Panc1 (cell line): ENCODE data around the gene ACTR3. TPM values are rescaled to one million over a fixed set of nuclear protein-coding genes. Genes with fewer than 3 reads are reported as not detected.

ENCODE experiments used
- ATAC-seq: fragments of 200-7000 bp; cut with Tn5 transposase; 2 replicates; pipeline ENCODE4 v1.9.1; 2020; ENCODE audit warnings: mild to moderate bottlenecking, moderate library complexity
- BruUV-seq: library from RNA; stranded (reverse); fragments of 400-500 nt; replicated peaks from 2 replicates; lab custom pipeline; 2021; lab: Mats Ljungman, UMichigan
- CTCF ChIA-PET: fragments of 300-600 bp; sonication (Branson Sonifier 250); formaldehyde crosslinking; loops from one replicate; lab custom pipeline; 2022; ENCODE audit warnings: antibody characterized with exemption; lab: Charles Lee
- POLR2A ChIA-PET: fragments of 300-600 bp; sonication (Branson Sonifier 250); formaldehyde crosslinking; loops from one replicate; lab custom pipeline; 2022; ENCODE audit warnings: antibody characterized with exemption; lab: Charles Lee
- DNase-seq: peaks from one replicate; pipeline ENCODE4 v3.0.0-alpha.2; 2010; ENCODE audit warnings: low read depth, low spot score
- H3K27ac ChIP-seq: 2 replicates; pipeline ENCODE4 v1.5.1; 2011; ENCODE audit warnings: mild to moderate bottlenecking, low read length, inconsistent platforms
- H3K27me3 ChIP-seq: fragments of 200-500 bp; sonication (Bioruptor generic); 2 replicates; pipeline ENCODE4 v1.6.0; 2014; ENCODE audit warnings: low read length, inconsistent platforms; ENCODE audit not compliant: control insufficient read depth, insufficient read depth
- H3K36me3 ChIP-seq: fragments of 200-500 bp; sonication (Bioruptor generic); 2 replicates; pipeline ENCODE4 v1.5.1; 2014; ENCODE audit warnings: inconsistent platforms, mild to moderate bottlenecking, low read length, moderate library complexity; ENCODE audit not compliant: control insufficient read depth, insufficient read depth
- H3K4me1 ChIP-seq: 2 replicates; pipeline ENCODE4 v1.5.1; 2011; ENCODE audit warnings: inconsistent platforms, mild to moderate bottlenecking, low read length, moderate library complexity; ENCODE audit not compliant: control insufficient read depth, insufficient read depth
- H3K4me3 ChIP-seq, 2 experiments: 2 replicates each; pipeline ENCODE4 v1.5.1; 2011 to 2012; ENCODE audit warnings: low read depth in 2 of 2, low read length in 2 of 2, mild to moderate bottlenecking in 2 of 2, inconsistent platforms in 1 of 2, moderate library complexity in 1 of 2
- H3K9me3 ChIP-seq: fragments of 200-500 bp; sonication (Bioruptor generic); 2 replicates; pipeline ENCODE4 v1.5.1; 2014; ENCODE audit warnings: low read depth, mild to moderate bottlenecking, inconsistent platforms, low read length, moderate library complexity; ENCODE audit not compliant: control insufficient read depth, insufficient read depth
- POLR2AphosphoS5 ChIP-seq: IDR thresholded peaks from 2 replicates; pipeline ENCODE4 v1.6.1; 2012; ENCODE audit warnings: mild to moderate bottlenecking, low read depth, low read length, moderate library complexity
- SIN3A ChIP-seq: IDR thresholded peaks from 2 replicates; pipeline ENCODE4 v1.6.1; 2012; ENCODE audit warnings: low read depth, mild to moderate bottlenecking, low read length, moderate library complexity, borderline replicate concordance; ENCODE audit not compliant: insufficient read depth
- TCF7L2 ChIP-seq: IDR thresholded peaks from 2 replicates; pipeline ENCODE4 v1.6.1; 2011; ENCODE audit warnings: mild to moderate bottlenecking, low read depth, low read length, inconsistent platforms
- in situ Hi-C: cut with HindIII; loops from 2 replicates; pipeline ENCODE4 v1.10.0; 2016; ENCODE audit warnings: low sequenced_read_pairs, low pct_unique_long_range_greater_than_20kb
- intact Hi-C: fragments of 100-400 bp; cut with micrococcal nuclease; formaldehyde crosslinking; loops from one replicate; pipeline ENCODE4 v1.10.0; 2022; ENCODE audit not compliant: unreplicated experiment
- total RNA-seq: library from RNA; stranded (reverse); gene quantifications from one replicate; pipeline ENCODE4 v1.2.1, GENCODE V29; 2021; ENCODE audit not compliant: unreplicated experiment
- TF ChIP-seq, protein P1 (sequence below), 2 experiments: IDR thresholded peaks; 2 replicates each; pipeline ENCODE4 v1.6.1; 2011 to 2012; ENCODE audit warnings: low read depth in 2 of 2, control low read depth in 1 of 2, low read length in 1 of 2, mild to moderate bottlenecking in 1 of 2, moderate library complexity in 1 of 2; ENCODE audit not compliant: insufficient read depth in 1 of 2
- TF ChIP-seq, protein P2 (sequence below): fragments of 450-650 bp; IDR thresholded peaks from 2 replicates; pipeline ENCODE4 v1.5.1; 2017; ENCODE audit warnings: mild to moderate bottlenecking

Gene ACTR3
- total RNA-seq, 1 experiment from 2014 or later, result 347 TPM

DNA sequence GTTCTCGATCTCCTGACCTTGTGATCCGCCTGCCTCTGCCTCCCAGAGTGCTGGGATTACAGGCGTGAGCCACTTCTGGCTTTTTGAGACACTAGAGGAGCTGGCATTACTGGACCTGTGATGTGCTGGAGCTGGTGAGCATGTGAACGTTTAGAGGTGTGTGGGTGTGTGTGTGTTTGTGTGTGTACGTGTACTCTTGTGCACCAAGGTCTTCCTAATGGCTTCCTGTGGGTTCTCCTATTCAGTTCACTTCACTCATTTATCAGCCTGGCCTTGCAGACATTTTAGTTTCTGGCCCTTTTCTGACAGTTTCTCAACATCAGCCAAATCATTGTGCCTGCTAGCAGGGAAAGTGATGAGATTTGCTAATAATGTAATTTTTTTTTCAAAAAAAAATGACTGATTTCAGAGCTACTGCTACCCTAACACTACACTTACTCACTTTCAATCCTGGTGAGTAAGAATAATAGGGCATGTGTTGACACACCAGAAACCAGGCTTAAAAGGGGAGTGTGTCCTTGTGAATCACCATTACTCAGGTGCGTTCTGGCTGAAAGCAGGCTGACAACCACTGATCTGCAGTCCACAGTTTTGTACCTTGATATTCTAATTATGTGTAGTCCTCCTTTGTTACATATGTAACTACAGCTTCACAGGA, 41.0 kb upstream of the ACTR3 start:
- Histone ChIP-seq H3K4me3 (no peak overlapping the region), H3K27me3 (no peaks in the 10 kb centered on the region), H3K36me3 (no peaks in the 10 kb centered on the region), H3K4me1 (no peaks in the 10 kb centered on the region), H3K27ac (no peak overlapping the region), H3K9me3 (no peaks in the 10 kb centered on the region)
- ChIA-PET POLR2A (interaction anchor here (0.6 kb wide), 1 partner anchor 185 kb away, joined by 3 read pairs; no protein-coding TSS in a partner anchor), CTCF (no interaction called here)
- no TSS peak for BruUV-seq
- DNase-seq, result peak; percentile 53
- TF ChIP-seq SIN3A (no peak), TCF7L2 (no peak), POLR2AphosphoS5 (no peak)
- TF ChIP-seq, protein P1, sequence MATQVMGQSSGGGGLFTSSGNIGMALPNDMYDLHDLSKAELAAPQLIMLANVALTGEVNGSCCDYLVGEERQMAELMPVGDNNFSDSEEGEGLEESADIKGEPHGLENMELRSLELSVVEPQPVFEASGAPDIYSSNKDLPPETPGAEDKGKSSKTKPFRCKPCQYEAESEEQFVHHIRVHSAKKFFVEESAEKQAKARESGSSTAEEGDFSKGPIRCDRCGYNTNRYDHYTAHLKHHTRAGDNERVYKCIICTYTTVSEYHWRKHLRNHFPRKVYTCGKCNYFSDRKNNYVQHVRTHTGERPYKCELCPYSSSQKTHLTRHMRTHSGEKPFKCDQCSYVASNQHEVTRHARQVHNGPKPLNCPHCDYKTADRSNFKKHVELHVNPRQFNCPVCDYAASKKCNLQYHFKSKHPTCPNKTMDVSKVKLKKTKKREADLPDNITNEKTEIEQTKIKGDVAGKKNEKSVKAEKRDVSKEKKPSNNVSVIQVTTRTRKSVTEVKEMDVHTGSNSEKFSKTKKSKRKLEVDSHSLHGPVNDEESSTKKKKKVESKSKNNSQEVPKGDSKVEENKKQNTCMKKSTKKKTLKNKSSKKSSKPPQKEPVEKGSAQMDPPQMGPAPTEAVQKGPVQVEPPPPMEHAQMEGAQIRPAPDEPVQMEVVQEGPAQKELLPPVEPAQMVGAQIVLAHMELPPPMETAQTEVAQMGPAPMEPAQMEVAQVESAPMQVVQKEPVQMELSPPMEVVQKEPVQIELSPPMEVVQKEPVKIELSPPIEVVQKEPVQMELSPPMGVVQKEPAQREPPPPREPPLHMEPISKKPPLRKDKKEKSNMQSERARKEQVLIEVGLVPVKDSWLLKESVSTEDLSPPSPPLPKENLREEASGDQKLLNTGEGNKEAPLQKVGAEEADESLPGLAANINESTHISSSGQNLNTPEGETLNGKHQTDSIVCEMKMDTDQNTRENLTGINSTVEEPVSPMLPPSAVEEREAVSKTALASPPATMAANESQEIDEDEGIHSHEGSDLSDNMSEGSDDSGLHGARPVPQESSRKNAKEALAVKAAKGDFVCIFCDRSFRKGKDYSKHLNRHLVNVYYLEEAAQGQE (IDR thresholded peaks at IDR 0.05; ENCODE audit: insufficient read depth in 1 of 2, low read depth in 2 of 2, low read length in 1 of 2), result no peak
- TF ChIP-seq, protein P2, sequence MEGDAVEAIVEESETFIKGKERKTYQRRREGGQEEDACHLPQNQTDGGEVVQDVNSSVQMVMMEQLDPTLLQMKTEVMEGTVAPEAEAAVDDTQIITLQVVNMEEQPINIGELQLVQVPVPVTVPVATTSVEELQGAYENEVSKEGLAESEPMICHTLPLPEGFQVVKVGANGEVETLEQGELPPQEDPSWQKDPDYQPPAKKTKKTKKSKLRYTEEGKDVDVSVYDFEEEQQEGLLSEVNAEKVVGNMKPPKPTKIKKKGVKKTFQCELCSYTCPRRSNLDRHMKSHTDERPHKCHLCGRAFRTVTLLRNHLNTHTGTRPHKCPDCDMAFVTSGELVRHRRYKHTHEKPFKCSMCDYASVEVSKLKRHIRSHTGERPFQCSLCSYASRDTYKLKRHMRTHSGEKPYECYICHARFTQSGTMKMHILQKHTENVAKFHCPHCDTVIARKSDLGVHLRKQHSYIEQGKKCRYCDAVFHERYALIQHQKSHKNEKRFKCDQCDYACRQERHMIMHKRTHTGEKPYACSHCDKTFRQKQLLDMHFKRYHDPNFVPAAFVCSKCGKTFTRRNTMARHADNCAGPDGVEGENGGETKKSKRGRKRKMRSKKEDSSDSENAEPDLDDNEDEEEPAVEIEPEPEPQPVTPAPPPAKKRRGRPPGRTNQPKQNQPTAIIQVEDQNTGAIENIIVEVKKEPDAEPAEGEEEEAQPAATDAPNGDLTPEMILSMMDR, result no peak
- 0 out of 2 replicates have a peak, but pooled peaks have one; percentile 65 for ATAC-seq
- intact Hi-C loops, result no loop called here
- in situ Hi-C loops, result no loop called here

DNA sequence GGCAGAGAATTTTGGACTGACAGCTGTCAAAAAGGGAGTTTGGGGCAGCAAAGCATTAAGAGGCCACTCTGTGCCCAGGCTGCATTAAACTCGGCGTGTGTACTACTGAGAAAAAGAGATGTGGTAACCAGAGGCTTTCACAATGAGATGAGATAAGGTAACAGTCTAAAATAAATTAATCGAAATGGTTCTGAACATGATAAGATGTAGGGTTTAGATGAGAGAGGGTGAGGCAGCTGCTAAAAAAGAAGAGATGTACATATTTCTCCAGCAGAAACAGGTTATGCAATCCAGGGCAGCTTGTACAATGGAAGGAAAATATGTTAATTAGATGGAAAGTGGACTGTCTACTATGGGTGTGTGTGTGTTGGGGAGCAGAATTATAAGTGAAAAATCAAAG, 39.2 kb upstream of the ACTR3 start:
- intact Hi-C loops (no loop called here), in situ Hi-C loops (no loop called here)
- BruUV-seq, result no TSS peak
- Histone ChIP-seq H3K4me3 (no peak overlapping the region), H3K27ac (no peak overlapping the region), H3K9me3 (no peaks in the 10 kb centered on the region), H3K4me1 (no peaks in the 10 kb centered on the region), H3K27me3 (no peaks in the 10 kb centered on the region), H3K36me3 (no peaks in the 10 kb centered on the region)
- POLR2A ChIA-PET, result interaction anchor here (0.7 kb wide), 2 partner anchors 24 to 153 kb away, joined by 4 to 16 read pairs; no protein-coding TSS in a partner anchor
- DNase-seq (no peak), ATAC-seq (no peak)
- CTCF ChIA-PET, result interaction anchor here (0.7 kb wide), 1 partner anchor 13 kb away, joined by 11 read pairs; no protein-coding TSS in a partner anchor
- TF ChIP-seq POLR2AphosphoS5 (no peak), SIN3A (no peak), TCF7L2 (no peak)
- TF ChIP-seq, protein P1 (IDR thresholded peaks at IDR 0.05; ENCODE audit: insufficient read depth in 1 of 2, low read depth in 2 of 2, low read length in 1 of 2), result no peak
- TF ChIP-seq, protein P2, result no peak
